HG03025 (cell line): Measurements from ENCODE around the gene DNAJB11.
"Not testable (repeated sequence)": the region's sequence is repeated elsewhere in the genome, so short reads cannot be mapped to it uniquely, and the experiment has no call there.

Source experiments
- ATAC-seq: cut with Tn5 transposase; IDR thresholded peaks from one replicate; pipeline ENCODE4 v1.9.1; 2021; ENCODE audit warnings: mild to moderate bottlenecking, moderate library complexity; ENCODE audit not compliant: unreplicated experiment, low FRiP score

DNAJB11 gene

DNA sequence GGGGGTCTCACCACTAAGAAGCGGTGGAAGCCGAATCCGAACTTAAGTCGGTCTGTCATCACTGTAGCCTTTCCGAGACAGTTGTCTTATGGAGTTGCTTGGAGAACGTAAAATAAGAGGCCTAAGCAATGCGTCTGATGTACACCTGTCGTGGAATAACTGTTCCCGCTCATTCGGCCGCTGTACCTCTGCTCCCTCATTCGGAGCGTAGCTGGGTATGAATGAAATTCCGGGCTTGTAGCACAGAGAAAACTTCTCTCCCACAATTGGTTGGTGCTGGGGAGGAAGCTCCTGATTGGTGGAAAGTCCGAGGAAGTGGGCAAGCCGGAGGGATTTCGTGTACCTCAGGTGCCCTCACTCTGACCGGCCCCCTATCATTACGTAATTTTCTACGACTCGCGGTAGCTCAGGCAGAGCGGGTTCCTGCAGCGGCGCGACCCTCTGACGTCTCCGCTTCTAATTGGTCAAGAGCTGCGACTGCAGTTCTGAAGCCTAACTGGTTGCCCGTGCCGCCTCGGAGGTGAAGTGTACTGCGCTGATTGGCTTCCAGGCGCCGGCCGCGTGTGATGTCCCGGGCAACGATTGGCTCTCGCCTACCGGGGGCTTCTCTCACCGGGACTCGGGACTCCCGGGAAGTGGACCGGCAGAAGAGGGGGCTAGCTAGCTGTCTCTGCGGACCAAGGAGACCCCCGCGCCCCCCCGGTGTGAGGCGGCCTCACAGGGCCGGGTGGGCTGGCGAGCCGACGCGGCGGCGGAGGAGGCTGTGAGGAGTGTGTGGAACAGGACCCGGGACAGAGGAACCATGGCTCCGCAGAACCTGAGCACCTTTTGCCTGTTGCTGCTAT is at the start of gene DNAJB11:
Gene DNAJB11, plus strand, starts transcription at position 625 of the 845 bp plus-strand sequence. Its CDS starts 178 bp downstream, at position 803.
- ATAC-seq, result peak; percentile 84

DNA sequence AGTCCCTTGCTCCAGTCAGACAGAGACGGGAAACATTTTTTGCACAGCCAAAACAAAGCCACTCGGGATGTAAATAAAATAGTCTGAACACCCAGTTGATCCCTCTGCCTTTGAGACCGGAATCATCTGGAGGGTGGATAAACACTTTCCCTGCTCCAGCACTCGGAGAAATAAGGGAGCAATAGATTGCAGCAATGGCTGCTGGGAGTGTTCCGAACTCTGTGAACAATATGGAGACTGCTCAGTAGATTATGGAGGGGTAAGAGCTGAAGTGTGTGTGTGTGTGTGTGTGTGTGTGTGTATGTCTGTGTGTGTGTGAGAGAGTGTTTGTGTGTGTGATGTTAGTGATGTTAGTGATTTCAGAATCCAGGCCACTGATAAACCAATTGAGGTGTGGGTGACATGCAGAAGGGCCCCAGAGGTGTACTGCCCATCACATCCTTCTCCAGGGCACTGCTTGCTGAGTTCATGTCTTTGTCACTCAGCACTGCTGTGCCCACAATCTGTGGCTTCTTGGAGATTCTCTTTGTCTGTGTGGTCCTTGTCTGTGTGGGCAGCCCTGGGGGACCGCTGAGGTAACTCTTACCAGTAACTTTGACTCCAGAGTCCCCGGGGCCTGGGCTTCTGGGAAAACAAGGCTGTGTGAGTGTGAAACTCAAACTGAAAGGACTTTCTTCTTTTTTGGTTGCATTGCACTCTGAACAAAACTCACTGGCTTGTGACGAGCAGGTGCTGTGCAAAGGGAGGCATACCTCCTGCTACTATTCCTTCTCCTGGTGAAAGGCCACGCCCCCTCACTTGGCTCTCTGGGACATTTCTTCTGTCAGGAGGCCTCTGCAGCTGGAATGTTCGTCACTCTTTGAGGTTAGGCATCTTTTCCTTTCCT is 49.3 kb upstream of the DNAJB11 start:
- peak; percentile 61 for ATAC-seq

DNA sequence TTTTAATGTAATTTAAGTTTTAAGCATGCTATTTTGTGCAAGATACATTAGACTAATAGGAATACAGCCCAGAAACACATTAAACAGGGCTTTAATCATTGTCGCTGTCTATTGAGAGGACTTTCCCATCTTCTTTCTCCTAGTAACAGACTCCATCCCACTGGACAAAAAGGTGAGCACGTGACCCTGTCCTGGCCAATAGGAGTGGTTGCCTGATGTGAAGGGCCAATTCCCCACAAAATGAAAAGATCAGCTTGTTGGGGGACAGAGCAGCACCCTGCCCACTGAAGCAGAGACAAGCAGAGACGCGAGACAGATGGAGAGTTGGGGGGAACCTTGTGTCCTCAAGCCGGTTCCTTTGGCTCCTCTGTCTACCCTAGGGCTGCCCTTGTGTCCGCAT is 47.5 kb upstream of the DNAJB11 start:
- ATAC-seq, result no peak

DNA sequence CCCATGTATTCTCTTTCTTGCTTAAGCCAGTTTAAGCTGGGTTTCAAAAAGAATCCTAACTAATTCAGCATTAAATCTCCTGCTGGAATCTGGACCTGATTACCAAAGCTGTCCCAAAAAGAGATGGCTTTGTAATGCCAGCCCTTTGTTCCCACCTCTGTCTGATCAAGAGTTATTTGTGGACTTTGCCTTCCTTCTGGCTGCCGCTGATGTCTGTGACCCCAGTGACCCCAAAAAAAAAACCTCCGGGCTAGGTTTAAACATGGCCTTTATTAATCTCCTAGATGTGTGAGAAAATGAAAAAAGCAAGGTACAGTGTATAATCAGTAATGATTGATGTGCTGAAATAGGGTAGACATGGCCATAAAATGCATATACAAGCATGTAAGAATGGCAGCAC is 47.1 kb upstream of the DNAJB11 start:
- ATAC-seq, result no peak

DNA sequence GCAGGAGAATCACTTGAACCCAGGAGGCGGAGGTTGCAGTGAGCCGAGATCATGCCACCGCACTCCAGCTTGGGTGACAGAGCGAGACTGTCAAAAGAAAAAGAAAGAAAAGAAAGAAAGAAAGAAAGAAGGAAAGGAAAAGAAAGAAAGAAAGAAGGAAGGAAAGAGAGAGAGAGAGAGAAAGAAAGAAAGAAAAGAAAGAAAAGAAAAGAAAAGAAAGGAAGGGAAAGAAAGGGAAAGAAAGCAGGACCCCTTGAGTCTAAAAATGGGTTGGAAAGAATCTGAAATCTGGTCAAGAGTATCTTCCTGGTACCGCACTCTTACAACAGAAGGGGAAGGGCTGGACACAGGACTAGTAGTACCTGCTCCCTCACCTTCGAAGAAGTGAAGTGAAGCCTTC is 45.9 kb upstream of the DNAJB11 start:
- ATAC-seq, result no peak

DNA sequence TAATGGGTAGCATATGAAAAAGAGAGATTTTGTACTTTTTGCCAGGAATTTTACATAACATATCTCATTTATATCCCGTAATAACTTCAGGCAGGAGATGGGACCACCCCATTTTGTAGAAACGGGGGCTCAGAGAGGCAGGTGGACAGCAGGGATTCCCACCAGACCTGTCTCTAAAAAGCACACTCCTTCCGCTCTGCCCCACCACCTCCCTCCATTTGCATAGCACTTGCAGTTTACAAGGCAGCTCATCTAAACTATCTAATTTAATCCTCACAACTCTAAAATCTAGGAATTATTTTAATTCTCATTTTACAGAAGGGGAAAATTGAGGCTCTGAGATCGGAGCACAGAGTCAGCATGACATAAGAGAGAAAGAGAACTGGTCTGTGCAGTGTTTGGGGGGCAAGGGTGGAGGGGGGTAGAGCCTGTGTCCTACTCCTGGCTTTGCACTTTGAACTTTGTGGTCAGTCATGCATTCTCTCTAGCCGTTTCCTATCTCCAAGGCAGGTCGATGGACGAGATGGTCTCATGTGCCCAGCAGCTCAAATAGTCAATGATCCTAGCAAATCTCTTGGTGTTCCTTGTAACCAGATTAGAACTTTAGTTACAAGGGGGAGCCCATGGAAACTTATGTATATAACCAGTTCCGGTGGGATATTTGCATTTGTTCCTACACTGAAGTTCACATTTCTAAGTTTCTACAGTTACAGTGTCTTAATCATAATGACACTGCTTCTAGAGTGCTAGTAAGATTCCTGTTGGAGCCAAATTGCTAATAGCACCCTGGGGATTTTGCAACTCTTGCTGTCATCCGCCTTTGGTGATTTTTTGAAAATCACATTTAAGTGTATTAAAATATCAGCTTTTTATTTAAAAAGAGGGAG is 44.9 kb upstream of the DNAJB11 start:
- no peak for ATAC-seq

DNA sequence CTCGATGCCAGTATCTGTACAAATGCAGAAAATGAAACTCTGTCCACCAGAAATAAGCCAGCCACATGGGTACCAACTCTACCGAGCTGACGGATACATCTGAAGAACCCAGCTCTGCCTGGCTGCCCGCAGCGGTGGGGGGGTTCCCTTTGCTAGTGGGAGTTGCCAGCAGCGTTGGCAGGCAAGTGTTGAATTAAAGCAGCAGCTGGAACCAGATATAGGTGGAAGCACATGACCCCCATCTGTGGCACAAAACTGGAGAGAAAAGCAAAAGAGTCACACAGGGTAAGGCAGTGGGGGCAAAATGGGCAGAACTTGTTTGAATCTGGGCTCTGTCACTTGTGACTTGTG is 44.3 kb upstream of the DNAJB11 start:
- no peak for ATAC-seq

DNA sequence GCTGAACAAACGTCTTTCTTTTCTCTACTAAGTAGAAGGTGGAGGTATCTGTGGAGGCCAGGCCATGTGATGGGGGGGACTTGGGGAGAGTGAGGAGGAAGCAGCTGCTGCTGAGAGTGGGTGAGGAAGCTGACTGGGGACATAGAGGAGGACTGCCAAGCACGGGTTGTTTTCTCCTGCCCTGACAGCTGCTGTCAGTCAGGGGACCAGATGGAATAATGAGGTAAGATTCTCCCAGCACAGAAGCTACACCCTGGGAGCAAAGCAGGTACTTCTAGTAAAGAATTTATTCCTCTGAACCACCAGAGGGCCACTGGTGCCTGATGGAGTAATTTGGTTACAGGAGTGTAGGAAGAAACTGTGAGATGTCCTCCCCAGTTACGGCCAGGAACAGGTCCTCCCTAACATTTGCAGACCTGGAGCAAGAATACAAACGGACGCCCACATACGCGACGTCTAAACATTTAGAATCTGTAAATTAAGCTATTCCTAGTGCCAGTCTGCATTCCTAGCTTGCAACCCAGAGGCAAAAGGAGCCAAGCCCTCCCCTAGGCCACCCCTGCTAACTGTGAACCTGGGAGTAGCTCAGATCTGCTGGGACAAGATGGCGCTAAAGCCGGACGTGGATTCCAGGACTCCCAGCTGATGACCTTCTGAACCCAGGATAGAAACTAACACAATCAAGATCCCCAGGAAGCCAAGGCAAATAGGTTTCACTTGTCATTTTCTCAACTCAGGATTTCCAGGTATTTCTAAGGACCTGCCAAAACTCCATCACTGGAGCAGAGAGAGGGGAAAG is 41.1 kb upstream of the DNAJB11 start:
- no peak for ATAC-seq

DNA sequence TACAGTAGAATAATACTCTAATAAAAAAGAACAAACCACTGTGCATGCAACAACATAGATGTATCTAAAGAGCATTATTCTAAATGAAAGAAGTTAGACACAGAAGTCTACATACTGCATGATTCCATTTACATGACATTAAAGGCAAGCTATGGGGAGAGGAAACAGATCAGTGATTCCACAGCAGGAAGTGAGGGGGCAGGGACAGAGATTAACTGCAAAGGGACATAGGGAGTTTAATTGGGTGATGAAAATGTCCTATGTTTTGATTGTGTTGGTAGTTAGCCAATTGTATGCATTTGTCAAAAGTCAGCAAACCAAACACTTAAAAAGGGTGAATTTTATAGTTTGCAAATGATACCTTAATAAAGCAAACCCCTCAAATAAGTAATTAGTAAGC is 40.1 kb upstream of the DNAJB11 start:
- no peak for ATAC-seq

DNA sequence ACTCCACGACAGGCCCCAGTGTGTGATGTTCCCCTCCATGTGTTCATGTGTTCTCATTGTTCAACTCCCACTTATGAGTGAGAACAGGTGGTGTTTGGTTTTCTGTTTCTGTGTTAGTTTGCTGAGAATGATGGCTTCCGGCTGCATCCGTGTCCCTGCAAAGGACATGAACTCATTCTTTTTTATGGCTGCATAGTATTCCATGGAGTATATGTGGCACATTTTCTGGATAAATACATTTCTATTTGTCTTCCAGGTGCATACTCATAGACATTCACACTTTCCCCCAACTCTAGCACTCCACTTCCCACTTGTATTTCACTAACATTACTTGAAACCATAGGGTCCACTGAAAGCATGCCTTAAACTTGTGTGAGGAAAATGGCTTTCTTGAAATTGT is 38.8 kb upstream of the DNAJB11 start:
- ATAC-seq, result not testable (repeated sequence)

DNA sequence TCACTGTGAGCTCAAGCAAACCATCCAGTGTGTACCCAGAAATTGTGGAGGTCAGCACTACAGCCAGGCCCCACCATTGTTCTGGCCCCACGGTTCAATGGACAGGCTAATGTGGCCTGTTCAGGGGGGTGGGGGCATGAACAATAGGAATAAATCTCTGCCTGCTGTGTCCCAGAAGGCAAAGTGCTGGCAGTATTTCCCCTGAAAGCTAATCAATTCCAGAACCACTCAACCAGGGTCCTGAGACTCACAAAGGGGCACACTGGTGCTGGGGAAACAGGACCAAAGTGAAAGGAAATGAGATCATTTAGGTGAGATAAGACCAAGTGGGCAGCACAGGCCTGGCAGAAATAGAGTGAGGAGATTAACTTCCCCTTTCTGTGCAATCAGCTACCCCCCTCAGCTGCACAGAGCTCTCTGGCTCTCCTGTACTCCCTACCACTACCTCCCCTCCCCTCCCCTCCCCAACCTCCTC is 37.9 kb upstream of the DNAJB11 start:
- ATAC-seq, result no peak

DNA sequence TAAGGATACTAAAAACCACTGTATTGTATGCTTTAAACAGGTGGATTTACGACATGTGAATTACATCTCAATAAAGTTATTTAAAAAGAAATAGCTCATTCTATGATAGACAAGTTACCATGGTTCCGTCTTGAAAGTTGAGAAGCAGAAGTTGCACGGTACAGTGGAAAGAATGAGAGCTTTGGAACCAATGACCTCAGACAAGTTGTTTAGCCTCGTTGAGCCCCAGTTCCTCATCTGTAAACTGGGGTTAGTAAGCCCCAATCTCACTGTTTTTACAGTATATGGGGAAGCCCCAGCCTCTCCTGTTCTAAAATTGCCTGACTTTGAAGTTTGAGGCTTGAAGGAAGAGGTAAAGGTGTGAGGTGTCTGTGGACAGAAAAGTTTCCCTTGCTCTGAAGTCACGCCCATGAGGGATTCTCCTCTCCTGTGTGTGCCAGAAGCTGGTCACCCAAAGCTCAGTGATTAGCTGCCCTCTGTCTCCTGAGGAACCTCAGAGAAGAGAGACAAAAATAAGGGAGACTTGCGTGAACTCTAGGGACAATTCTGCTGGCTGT is 36.3 kb upstream of the DNAJB11 start:
- ATAC-seq, result peak; percentile 74

DNA sequence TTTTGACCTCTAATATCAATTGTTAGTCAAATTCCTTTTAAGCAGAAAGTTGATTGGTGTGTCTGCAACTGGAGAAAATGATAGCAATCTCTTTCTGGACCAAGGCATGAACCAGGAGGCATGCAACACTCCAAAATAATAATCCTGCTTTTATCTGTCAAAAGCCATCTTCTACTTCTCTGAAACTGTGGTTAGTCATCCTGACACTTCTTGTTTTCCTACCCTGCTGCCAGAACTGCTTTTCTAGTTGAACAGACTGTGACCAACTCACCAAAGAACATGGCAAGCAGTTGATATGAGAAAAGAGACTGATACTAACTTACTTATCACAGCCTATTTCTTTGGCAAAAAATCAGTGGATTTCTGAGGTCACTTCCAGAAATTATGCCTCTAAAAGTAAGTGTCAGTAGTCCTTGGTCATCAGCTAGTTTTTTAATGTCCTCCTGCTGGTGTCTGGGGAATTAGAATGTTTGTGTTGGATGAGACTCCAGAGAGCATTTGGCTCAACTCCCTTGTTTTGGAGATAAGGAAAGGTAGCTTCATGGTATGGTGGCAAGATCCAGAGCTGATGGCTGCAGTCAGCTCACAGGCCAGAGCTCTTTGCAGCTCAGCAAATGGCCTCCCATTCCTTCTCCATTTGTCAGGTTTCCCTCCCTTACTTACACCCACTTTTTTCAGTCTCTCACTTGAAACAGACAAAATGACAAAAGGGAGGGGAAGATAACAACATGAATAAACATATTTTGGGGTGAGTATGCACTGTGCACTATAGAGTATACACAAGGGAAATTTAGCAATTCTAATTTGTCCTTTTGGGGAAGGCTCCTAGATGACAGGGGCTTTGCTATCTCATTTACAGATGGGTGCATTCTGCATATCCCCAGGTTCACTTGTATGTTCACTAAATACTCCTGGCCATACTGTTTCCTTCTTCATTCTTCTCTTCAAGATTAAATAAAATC is 33.4 kb upstream of the DNAJB11 start:
- no peak for ATAC-seq

DNA sequence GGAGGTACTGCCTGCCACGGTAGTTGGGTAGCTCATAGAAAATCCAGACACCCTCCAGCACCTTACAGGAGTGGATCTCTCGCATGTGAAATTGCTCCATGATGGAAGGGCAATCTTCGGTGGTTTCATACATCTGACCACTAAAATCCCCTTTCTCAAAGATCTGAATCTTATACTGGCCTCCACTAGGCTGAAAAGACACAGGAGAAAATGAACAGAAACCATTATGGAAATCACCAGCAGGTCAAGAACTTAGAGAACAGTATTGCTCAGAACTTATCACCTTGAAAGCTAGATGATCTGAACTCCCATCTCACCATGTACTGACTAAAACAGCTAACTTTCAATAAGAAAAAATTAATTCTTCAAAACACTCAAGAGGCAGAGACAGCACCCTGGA is 31.7 kb upstream of the DNAJB11 start:
- ATAC-seq, result no peak

DNA sequence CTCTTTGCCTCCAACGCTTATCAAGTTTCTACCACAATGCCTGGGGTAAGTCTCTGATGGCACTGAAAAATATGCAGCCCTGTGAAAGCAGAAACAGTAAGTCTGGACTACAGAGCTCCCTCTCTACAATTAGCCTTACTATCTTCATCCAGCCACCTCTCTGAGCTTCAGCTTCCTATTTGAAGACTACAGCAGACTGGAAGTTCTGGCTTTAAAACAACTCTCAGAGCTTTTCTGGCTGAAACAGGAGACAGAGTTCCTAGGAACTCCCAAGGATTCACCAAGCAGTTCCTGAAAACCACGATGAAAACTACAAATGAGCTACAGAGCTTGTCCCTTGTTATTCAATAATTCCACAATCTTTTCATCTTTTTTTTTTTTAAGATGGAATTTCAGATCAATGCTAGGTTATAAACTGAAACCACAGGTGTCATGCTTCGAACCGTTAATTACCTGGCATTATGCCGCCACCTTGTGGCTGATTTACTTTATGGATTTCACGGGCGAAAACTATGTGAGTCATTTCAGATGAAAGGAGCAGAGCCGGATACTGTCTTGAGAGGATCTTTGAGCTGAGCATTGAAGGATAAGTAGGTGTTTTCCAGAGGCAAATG is 30.2 kb upstream of the DNAJB11 start:
- ATAC-seq, result no peak

DNA sequence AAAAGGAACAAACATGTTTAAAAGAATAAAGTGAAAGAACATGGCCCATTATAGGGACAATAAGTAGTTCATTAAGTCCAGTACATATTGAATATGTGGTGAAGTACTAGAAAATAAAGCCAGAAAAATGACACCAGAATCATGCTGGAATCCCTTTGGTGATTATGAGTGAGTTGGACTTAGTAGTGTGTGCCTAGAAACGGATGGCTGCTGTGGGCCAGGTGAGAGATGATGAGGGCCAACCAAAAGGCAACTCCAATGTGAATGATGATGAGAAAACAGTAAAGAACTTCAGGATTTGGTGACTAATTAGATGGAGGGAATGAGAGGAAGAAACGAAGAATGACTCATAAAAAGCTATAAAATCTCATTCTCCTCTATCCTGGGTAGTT is 29.7 kb upstream of the DNAJB11 start:
- no peak for ATAC-seq

DNA sequence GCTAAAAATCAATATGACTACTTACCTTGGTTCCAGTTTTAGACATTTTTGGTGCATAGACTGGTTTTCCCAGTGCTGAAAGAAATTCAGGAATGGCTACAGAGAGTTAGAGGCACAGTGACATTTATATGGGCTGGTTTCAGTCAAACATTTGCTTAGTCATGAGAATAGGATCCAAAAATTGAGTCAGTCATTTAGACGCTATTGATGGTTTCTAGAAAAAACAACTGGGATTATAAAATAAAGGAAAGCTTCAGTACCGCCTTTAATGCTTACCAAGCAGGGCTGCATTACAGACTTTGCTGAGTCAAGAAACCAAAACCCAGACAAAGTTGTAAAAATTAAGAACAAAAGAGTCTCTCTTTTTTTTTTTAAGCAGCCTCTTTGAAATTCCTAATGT is 26.2 kb upstream of the DNAJB11 start, which contains the start of gene CRYGS:
Gene CRYGS, minus strand, starts transcription at position 100 of the 400 bp plus-strand sequence. Its CDS starts 54 bp downstream, at position 46.
- no peak for ATAC-seq

DNA sequence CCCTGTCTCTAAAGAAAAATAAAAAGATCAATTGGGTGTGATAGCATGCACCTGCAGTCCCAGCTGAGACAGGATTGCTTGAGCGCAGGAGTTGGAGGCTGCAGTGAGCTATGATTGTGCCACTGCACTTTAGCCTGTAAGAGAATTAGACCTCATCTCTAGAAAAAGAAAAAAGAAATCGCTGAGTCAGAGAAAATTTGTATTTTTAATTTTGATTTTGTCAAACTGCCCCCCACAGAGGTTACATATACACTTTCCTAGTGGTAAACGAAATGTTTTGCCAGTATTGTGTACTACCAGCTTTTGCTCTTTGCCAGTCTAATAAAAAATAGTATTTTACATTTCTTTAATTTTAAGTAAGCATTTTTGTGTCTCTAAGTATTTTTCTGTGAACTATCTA is 21.0 kb upstream of the DNAJB11 start:
- no peak for ATAC-seq
